Loucy (cell line): Measurements from ENCODE around the gene PHF20.

ENCODE experiments used
- H2AFZ ChIP-seq: fragments of 200-600 bp; sonication (generic); 2 replicates; pipeline ENCODE4 v1.6.0; 2016; ENCODE audit warnings: antibody characterized with exemption, mild to moderate bottlenecking, low read length, moderate library complexity
- H3F3A ChIP-seq: fragments of 200-600 bp; 2 replicates; pipeline ENCODE4 v1.6.0; 2016; ENCODE audit warnings: antibody characterized with exemption, low read depth, mild to moderate bottlenecking
- H3K27me3 ChIP-seq: fragments of 200-600 bp; sonication (generic); 2 replicates; pipeline ENCODE4 v1.6.1; 2014; ENCODE audit warnings: low read length, mild to moderate bottlenecking; ENCODE audit not compliant: insufficient read depth, poor library complexity, severe bottlenecking
- H3K36me3 ChIP-seq: fragments of 200-600 bp; sonication (generic); 2 replicates; pipeline ENCODE4 v1.6.1; 2016; ENCODE audit warnings: low read length; ENCODE audit not compliant: insufficient read depth
- H3K4me1 ChIP-seq: fragments of 200-600 bp; sonication (generic); 2 replicates; pipeline ENCODE4 v1.5.1; 2014; ENCODE audit warnings: low read length, mild to moderate bottlenecking; ENCODE audit not compliant: insufficient read depth, poor library complexity, severe bottlenecking
- H3K4me2 ChIP-seq: fragments of 200-600 bp; sonication (generic); 2 replicates; pipeline ENCODE4 v1.6.0; 2014; ENCODE audit warnings: antibody characterized with exemption, low read length, low read depth, mild to moderate bottlenecking; ENCODE audit not compliant: poor library complexity, severe bottlenecking
- H3K4me3 ChIP-seq: fragments of 200-600 bp; sonication (generic); 2 replicates; pipeline ENCODE4 v1.5.1; 2014; ENCODE audit warnings: low read length, mild to moderate bottlenecking, mixed read lengths; ENCODE audit not compliant: poor library complexity, severe bottlenecking
- H3K79me2 ChIP-seq: fragments of 200-600 bp; sonication (generic); 2 replicates; pipeline ENCODE4 v1.6.1; 2014; ENCODE audit warnings: low read length; ENCODE audit not compliant: insufficient read depth
- H3K9ac ChIP-seq: fragments of 200-600 bp; sonication (generic); 2 replicates; pipeline ENCODE4 v1.6.0; 2014; ENCODE audit warnings: mild to moderate bottlenecking, low read depth, low read length, moderate library complexity; ENCODE audit not compliant: poor library complexity, severe bottlenecking
- H3K9me2 ChIP-seq: fragments of 200-600 bp; sonication (generic); replicated peaks from 2 replicates; pipeline ENCODE4 v1.6.1; 2016; ENCODE audit warnings: low read depth, low read length, mixed read lengths
- H3K9me3 ChIP-seq: fragments of 200-600 bp; sonication (generic); 2 replicates; pipeline ENCODE4 v1.6.1; 2014; ENCODE audit warnings: mild to moderate bottlenecking, antibody characterized with exemption, low read length, low read depth; ENCODE audit not compliant: insufficient read depth
- H4K20me1 ChIP-seq: fragments of 200-600 bp; sonication (generic); 2 replicates; pipeline ENCODE4 v1.6.0; 2014; ENCODE audit warnings: antibody characterized with exemption, low read length, mild to moderate bottlenecking; ENCODE audit not compliant: insufficient read depth, poor library complexity, severe bottlenecking
- CTCF ChIP-seq: fragments of 200-600 bp; sonication (generic); conservative IDR thresholded peaks from 2 replicates; pipeline ENCODE4 v1.5.1; 2014; ENCODE audit warnings: mild to moderate bottlenecking, antibody characterized with exemption, low read length
- EZH2phosphoT487 ChIP-seq: fragments of 200-600 bp; IDR thresholded peaks from 2 replicates; pipeline ENCODE4 v1.6.1; 2018; ENCODE audit warnings: antibody characterized with exemption, mild to moderate bottlenecking, moderate library complexity, borderline replicate concordance

Gene PHF20

GRCh38 chr20:35856866-35857265 is 85.1 kb downstream of the PHF20 start:
- Histone ChIP-seq H3K4me1 (no peaks in the 10 kb centered on the region), H3K79me2 (no peaks in the 10 kb centered on the region; the same call in 1 of the 2 replicates), H3K4me3 (no peak overlapping the region), H3K9me2 (no peaks in the 10 kb centered on the region), H4K20me1 (no peaks in the 10 kb centered on the region), H3F3A (no peaks in the 10 kb centered on the region), H3K4me2 (no peak overlapping the region), H3K27me3 (no peaks in the 10 kb centered on the region), H3K9ac (no peak overlapping the region), H3K9me3 (no peaks in the 10 kb centered on the region), H3K36me3 (peaks cover 37% of the 10 kb centered on the region; the same call in 1 of the 2 replicates), H2AFZ (no peak overlapping the region)
- TF ChIP-seq CTCF (no peak), EZH2phosphoT487 (no peak)

GRCh38 chr20:35866418-35867202 is 94.8 kb downstream of the PHF20 start:
- H3K9me3 ChIP-seq = no peaks in the 10 kb centered on the region
- no peak overlapping the region for H3K4me2 ChIP-seq
- no peaks in the 10 kb centered on the region for H3K9me2 ChIP-seq
- no peaks in the 10 kb centered on the region for H3K27me3 ChIP-seq
- no peaks in the 10 kb centered on the region for H3K79me2 ChIP-seq
- no peaks in the 10 kb centered on the region for H4K20me1 ChIP-seq
- H3K4me1 ChIP-seq = no peaks in the 10 kb centered on the region
- H3K9ac ChIP-seq = no peak overlapping the region
- TF ChIP-seq CTCF (no peak), EZH2phosphoT487 (no peak)
- H3F3A ChIP-seq = no peaks in the 10 kb centered on the region
- H3K36me3 ChIP-seq = peaks cover 8% of the 10 kb centered on the region; the same call in 1 of the 2 replicates
- H3K4me3 ChIP-seq = no peak overlapping the region
- H2AFZ ChIP-seq = no peak overlapping the region

GRCh38 chr20:35870541-35871258 is 98.9 kb downstream of the PHF20 start:
- Histone ChIP-seq H3K79me2 (no peaks in the 10 kb centered on the region), H3F3A (no peaks in the 10 kb centered on the region), H3K9ac (no peak overlapping the region), H3K36me3 (peaks cover 4% of the 10 kb centered on the region; the same call in 1 of the 2 replicates), H3K4me1 (no peaks in the 10 kb centered on the region), H4K20me1 (no peaks in the 10 kb centered on the region), H3K9me3 (no peaks in the 10 kb centered on the region), H3K4me2 (no peak overlapping the region), H3K9me2 (no peaks in the 10 kb centered on the region), H3K27me3 (no peaks in the 10 kb centered on the region), H3K4me3 (no peak overlapping the region), H2AFZ (no peak overlapping the region)
- TF ChIP-seq CTCF (no peak), EZH2phosphoT487 (no peak)
